ENCODE measurements around the gene PIM2.

- TF ChIP-seq CTCF (conservative IDR thresholded peaks at IDR 0.05) (no peak), EZH2 (IDR thresholded peaks at IDR 0.05; ENCODE audit: low read depth) (no peak)
Observed at GRCh38 chrX:48902135-48902534, 16.7 kb downstream of the PIM2 start.
